ENCODE measurements around the gene ARL1. TPM values are rescaled to one million over a fixed set of nuclear protein-coding genes. Genes with fewer than 3 reads are reported as not detected.

Gene ARL1
- total and polyA plus RNA-seq, 2 of the 4 experiments (the other 2 are of a cell fraction) = 124 to 163 TPM

DNA sequence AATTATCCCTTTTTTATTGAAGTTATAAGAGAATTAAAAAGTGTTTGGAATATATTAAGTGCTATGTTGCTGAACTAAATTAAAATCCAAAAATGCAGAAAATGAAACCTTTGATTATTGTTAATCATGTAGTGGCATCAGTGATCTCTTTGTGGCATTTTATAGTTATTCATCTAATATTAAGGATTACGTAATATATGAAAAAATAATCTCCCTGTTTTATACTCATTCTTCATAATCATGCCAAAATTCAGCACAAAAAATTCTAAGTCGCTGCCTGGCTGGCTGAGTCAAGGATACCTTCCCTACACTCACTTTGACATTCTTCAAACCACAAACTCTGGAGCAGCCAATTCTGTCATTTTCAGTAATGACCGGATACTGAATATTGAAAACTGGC is 63.7 kb downstream of the ARL1 start:
- Histone ChIP-seq H2AFZ (replicated peaks; ENCODE audit: low read length, poor library complexity) (no peak overlapping the region), H3K79me1 (ENCODE audit: low read depth in 1 of 2, low read length in 2 of 2) (no peaks in the 10 kb centered on the region), H4K8ac (ENCODE audit: low read depth in 2 of 2, low read length in 2 of 2) (no peak overlapping the region), H3K27ac (ENCODE audit: insufficient read depth, low read length) (no peak overlapping the region), H2AK5ac (ENCODE audit: low read depth, low read length) (no peak overlapping the region), H3K23ac (ENCODE audit: low read depth, low read length) (no peak overlapping the region), H2BK20ac (ENCODE audit: low read depth, low read length) (no peak overlapping the region), H3K36me3 (ENCODE audit: control insufficient read depth, insufficient read depth, low read length) (peaks cover 11% of the 10 kb centered on the region; the same call in 1 of the 2 replicates), H3K9ac (ENCODE audit: low read depth, low read length) (no peak overlapping the region), H2BK120ac (ENCODE audit: low read depth, low read length) (no peak overlapping the region), H4K20me1 (ENCODE audit: insufficient read depth, low read length) (no peaks in the 10 kb centered on the region), H3K27me3 (ENCODE audit: control insufficient read depth, insufficient read depth, low read length) (no peaks in the 10 kb centered on the region), H3K14ac (replicated peaks; ENCODE audit: low read depth, low read length) (no peak overlapping the region), H3K4me3 (ENCODE audit: insufficient read depth, low read depth, low read length) (no peak overlapping the region), H2AK9ac (replicated peaks; ENCODE audit: low read depth, low read length, poor library complexity) (no peak overlapping the region), H3K18ac (ENCODE audit: low read depth, low read length) (no peak overlapping the region), H3K56ac (ENCODE audit: extremely low read depth, insufficient read depth, low read length) (no peak overlapping the region), H2BK15ac (ENCODE audit: low read depth, low read length) (no peak overlapping the region), H3K4me1 (ENCODE audit: control insufficient read depth, insufficient read depth, low read length) (no peaks in the 10 kb centered on the region), H2BK5ac (ENCODE audit: low read depth, low read length, poor library complexity, severe bottlenecking) (no peak overlapping the region), H4K5ac (ENCODE audit: low read depth, low read length) (no peak overlapping the region), H4K91ac (ENCODE audit: insufficient read depth, low read depth, low read length) (no peak overlapping the region), H3K9me3 (ENCODE audit: control insufficient read depth, insufficient read depth, low read length) (no peaks in the 10 kb centered on the region), H3K9me1 (ENCODE audit: insufficient read depth, low read length) (no peaks in the 10 kb centered on the region), H3K4me2 (ENCODE audit: low read depth, low read length) (no peak overlapping the region), H3K4ac (ENCODE audit: low read depth, low read length) (no peak overlapping the region)
- TF ChIP-seq POLR2A (IDR thresholded peaks at IDR 0.05; ENCODE audit: low read depth, low read length) (no peak), MAZ (IDR thresholded peaks at IDR 0.05; ENCODE audit: borderline replicate concordance, low read depth, low read length) (no peak), MAFK (IDR thresholded peaks at IDR 0.05; ENCODE audit: low read depth, low read length) (no peak), NFE2L2 (IDR thresholded peaks at IDR 0.05; ENCODE audit: low read depth, low read length) (no peak), CEBPB (IDR thresholded peaks at IDR 0.05; ENCODE audit: low read depth, low read length) (peak; percentile 67), MXI1 (IDR thresholded peaks at IDR 0.05; ENCODE audit: borderline replicate concordance, low read depth, low read length) (no peak), SMC3 (IDR thresholded peaks at IDR 0.05; ENCODE audit: low read depth, low read length) (no peak)
- TF ChIP-seq, protein P1, sequence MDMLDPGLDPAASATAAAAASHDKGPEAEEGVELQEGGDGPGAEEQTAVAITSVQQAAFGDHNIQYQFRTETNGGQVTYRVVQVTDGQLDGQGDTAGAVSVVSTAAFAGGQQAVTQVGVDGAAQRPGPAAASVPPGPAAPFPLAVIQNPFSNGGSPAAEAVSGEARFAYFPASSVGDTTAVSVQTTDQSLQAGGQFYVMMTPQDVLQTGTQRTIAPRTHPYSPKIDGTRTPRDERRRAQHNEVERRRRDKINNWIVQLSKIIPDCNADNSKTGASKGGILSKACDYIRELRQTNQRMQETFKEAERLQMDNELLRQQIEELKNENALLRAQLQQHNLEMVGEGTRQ (IDR thresholded peaks at IDR 0.05; ENCODE audit: low read depth, low read length) = no peak
- TF ChIP-seq, protein P2, sequence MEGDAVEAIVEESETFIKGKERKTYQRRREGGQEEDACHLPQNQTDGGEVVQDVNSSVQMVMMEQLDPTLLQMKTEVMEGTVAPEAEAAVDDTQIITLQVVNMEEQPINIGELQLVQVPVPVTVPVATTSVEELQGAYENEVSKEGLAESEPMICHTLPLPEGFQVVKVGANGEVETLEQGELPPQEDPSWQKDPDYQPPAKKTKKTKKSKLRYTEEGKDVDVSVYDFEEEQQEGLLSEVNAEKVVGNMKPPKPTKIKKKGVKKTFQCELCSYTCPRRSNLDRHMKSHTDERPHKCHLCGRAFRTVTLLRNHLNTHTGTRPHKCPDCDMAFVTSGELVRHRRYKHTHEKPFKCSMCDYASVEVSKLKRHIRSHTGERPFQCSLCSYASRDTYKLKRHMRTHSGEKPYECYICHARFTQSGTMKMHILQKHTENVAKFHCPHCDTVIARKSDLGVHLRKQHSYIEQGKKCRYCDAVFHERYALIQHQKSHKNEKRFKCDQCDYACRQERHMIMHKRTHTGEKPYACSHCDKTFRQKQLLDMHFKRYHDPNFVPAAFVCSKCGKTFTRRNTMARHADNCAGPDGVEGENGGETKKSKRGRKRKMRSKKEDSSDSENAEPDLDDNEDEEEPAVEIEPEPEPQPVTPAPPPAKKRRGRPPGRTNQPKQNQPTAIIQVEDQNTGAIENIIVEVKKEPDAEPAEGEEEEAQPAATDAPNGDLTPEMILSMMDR (conservative IDR thresholded peaks at IDR 0.05; ENCODE audit: low read depth, low read length) = no peak
- ChIA-PET POLR2A (ENCODE audit: unreplicated experiment) (no interaction called here), CTCF (no interaction called here)
- no peak for ATAC-seq (ENCODE audit: low read depth)
- BruUV-seq (replicated peaks) = no TSS peak
- in situ Hi-C loops (cut with MboI; ENCODE audit: low sequenced_read_pairs) = no loop called here
- WGBS, 2 experiments (ENCODE audit: extremely low coverage in 2 of 2, insufficient read length in 1 of 2) = no CpG with 5 or more reads among the region's 3 CpGs
- intact Hi-C loops (cut with micrococcal nuclease) = no loop called here
- dilution Hi-C loops (cut with HindIII; ENCODE audit: low sequenced_read_pairs, unreplicated experiment) = no loop called here
- DNase-seq = no peak
